HUDEP-2 (cell line): ENCODE results near the gene ASIC2.

Source experiments
- DNase-seq, 76 experiments: peaks; one replicate each; lab custom pipeline; 2025; ENCODE audit not compliant: unreplicated experiment in 76 of 76; lab: John Stamatoyannopoulos, UW

ASIC2 gene

DNA sequence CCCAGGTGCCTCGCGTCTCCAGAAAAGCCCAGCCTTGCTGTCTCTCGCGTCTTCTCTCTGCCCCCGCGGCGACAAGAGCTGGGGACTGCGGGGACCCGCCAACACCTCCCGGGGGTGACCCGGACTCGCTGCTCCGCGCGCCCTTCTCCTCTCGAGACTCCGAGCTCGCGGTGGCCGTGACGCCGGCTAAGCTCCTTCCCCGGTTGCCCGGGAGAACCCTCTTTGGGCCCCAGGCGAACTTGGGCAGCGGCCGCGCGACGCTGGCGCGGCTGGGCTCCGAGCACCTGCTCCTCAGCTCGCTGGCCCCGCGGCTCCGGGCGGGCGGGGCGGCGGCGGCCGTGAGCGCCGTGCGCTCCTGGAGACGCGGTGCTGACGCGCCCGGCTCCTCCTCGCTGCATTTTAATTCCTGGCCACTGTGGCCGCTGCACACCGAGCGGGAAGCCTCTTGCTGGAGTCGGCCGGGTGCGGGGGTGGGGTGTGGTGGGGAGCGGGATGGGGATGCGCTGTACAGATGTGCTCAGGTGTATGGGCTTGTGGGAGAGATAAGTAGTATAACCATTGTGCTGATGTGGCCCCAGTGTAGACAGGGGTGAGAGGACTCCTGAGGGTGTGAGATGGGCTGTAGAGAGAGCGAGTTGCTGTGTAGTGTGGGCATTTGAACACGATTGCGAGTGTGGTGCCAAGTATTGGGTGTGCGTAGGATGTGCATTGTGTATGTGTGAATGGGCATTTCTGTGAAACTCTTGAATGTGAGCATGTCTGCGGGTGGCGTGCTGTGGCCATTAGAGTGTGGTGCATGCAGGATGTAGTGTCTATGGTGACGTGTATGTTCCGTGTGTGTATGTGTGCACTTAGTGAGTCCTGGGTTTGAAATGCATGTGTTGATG lies at the start of gene ASIC2:
ASIC2 (minus strand) TSS at position 315 of the 887 bp plus-strand sequence.
- DNase-seq, result no peak

GRCh38 chr17:33342025-33342424 lies 48.9 kb upstream of the ASIC2 start:
- DNase-seq, result no peak

DNA sequence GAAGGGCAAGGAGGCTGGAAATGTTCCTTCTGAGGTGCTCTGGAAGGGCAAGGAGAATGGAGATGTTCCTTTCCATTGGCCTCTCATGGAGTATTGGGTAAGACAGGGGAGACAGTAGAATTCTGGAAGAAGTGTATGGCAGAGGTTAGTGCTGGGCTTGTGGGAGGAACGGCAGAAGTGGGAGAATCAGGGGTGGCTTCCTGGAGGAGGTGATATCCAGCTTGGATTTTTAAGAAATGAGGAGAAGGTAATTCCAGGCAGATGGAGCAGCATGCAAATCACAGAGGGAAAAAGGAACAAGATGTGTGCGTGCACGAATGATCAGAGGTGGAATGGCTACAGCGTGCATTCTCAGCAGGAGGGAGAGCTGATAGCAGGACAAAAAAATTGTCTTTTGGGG lies 45.1 kb upstream of the ASIC2 start:
- DNase-seq, result no peak

- peak in 2 of 76 experiments; percentile 1 to 11 for DNase-seq
These were observed 42.5 kb upstream of the ASIC2 start for GRCh38 chr17:33335491-33336173.

- no peak for DNase-seq
These were observed 41.6 kb upstream of the ASIC2 start for GRCh38 chr17:33334703-33335102.

GRCh38 chr17:33330877-33331276 lies 37.8 kb upstream of the ASIC2 start:
- no peak for DNase-seq

- peak in 3 of 76 experiments; percentile 2 to 9 (median 3) for DNase-seq
These were observed 35.0 kb upstream of the ASIC2 start for GRCh38 chr17:33328129-33328528.

DNA sequence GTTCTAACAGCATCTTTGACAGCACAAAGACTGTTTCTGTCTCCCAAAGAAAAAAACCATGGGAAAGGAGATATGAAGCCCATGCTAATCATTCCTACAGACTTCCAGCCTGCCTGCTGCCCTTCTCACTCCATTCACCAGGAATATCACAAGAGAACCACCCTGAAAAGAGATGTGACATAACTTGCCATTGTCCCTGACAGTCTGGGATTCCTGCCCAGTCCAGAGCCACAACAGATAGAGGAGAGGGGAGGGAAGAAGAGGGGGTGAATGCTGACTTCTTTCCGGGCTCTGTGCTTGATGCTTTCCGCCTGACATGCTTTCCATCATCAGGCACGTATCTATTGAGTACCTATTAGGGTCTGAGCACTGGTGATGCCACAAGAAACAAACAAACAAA lies 31.6 kb upstream of the ASIC2 start:
- DNase-seq, result no peak

DNA sequence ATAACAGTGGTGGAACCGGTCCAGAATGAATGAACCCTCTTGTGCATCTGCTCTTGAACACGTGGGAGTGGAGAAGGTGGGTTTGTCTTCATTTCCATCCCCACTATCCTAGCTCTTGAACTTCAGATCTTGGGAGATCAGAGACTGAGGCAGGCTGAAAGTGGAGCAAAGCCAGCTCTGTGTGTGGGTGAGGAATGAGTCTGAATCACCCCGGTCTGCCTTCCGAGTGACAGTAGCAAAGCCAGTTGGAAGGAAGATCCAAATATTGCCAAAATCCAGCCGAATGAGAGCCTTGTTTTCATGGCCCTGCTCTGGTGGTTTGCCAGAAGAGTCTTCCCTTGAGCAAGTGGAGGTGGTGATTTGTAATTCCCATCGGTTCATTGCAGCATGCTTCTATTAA lies 29.0 kb upstream of the ASIC2 start:
- DNase-seq, result no peak

DNA sequence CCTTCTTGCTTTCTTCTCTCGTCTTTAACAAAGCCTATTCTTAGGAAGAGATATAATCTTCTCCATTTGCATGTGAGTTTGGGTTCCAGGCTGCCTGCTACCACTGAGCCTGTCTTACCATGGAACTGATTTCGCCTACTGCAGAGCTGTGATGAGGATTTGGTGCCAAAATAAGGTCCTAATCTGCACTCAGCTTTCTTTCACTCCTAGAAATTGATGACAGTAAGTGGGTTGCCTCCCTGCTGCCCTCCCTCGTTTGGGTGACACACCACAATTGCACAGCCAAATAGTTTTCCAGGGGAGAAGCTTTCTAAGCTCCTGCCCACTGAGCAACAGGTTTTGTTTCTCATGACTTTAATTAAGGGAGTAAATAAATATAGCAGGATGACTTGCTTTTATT lies 25.1 kb upstream of the ASIC2 start:
- no peak for DNase-seq

- no peak for DNase-seq
These were observed 23.7 kb upstream of the ASIC2 start for GRCh38 chr17:33316746-33317145.

- no peak for DNase-seq
These were observed 17.2 kb upstream of the ASIC2 start for GRCh38 chr17:33310296-33310695.

- no peak for DNase-seq
These were observed 10.2 kb upstream of the ASIC2 start for GRCh38 chr17:33303254-33303653.

DNA sequence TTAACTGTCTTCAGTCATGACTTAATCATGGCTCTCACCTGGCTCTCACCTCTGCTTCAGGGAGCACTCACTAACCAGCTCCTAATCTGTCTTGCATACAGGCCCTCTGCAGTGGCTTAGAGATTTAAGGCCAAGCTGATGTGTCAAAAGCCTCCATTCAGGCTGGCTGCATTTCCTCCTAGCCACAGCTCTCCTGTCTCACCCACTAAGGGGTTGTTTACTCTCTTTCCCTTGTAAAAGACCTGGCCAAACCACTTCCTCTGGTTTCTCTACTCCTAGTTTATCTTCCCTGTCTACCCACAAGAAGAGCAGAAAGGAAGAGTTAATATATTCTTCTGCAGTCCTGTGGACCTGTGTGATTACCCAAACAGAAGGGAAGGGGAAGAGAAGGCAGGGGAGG lies 9.3 kb upstream of the ASIC2 start:
- no peak for DNase-seq

- no peak for DNase-seq
These were observed 7.1 kb upstream of the ASIC2 start for GRCh38 chr17:33300241-33300640.

DNA sequence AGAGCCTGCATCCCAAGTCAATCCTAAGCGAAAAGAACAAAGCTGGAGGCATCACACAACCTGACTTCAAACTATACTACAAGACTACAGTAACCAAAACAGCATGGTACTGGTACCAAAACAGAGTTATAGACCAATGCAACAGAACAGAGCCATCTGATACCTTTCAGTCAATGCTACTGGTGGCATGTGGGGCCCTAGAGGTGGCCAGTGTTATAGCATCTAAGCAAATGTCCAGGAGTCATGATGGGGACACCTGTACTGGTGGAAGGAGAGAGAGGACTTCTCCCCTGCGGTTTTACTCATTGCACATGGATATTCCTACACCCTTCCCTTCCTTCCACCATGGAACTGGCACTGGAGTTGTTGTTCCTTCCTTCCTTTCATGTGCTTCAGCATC lies 6.0 kb upstream of the ASIC2 start:
- no peak for DNase-seq

DNA sequence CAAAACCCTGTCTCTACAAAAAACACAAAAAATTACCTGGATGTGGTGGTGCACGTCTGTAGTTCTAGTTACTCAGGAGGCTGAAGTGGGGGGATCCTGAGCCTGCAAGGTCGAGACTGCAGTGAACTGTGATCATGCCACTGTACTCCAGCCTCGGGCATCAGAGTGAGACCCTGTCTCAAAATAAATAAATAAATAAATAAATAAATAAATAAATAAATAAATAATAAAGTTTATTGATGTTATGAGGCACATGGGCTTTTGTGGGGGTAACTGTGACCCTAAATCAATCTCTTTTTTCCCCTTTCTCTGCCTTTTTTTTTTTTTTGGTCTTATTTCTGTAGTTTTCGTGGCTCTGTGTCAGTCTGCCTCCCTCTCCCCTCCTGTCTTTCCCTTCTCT lies 4.5 kb upstream of the ASIC2 start:
- DNase-seq, result no peak

DNA sequence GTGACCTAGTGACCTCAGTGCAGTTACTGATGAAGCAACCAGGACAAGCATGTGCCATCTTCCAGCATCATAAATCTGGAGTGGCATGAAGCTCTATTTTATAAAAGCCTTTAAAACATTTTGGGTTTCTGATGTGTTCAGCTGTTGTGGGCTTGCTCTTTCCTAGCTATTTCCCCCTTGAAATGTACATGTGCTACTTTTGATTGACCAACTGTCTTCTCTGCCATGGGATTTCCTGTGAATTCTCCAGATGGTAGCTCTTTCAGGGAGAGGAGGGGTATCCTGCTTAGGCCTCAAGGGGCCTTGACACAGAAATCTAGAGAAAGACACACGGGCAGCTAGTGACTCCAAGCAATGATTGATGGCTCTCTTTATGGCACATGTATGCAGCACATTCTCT lies 1.9 kb upstream of the ASIC2 start:
- DNase-seq, result no peak

DNA sequence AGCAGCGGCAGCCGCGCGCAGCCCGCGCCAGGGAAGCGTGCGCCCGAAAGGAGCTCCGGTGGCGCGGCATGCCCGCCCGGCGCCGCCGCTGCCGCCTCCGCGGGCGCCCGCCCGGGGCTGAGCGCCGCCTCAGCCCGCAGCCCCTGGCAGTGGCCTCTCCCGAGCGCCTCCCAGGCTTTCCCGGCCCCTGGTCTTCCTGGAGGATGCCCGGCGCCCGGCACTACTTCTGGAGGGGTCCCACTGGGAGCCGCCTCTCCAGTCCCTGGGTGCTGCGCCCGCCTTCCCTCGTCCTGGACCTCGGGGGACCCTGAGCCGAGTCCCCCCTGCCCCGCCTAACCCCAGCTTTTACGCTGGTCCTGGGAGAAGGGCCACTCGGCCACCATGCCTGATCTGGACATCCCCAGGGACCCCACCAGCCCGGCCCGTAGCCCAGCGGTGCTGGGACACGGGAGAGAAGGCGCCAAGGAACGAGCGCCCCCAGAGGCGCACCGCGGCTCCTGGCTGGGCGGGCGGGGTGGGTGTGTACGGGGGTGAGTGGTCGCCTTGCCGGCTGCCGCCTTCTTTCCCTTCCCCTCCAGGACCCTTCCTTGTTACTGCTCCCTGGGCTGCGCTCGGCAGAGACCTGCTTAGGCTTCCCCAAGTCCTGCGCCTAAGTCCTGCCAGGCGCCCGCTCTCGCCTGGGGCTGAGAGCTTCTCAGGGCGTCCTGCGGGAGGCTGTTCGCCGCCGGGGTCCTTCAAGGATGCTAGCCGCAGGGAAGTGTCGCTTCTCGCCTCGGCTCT lies 704 bp downstream of the ASIC2 start:
- DNase-seq, result no peak

- no peak for DNase-seq
These were observed 1.6 kb downstream of the ASIC2 start for GRCh38 chr17:33291248-33292200.
